Activated T-cell treated with anti-CD3 and anti-CD28 coated beads, Interleukin-2, amount 50 U/mL, for 4 hours (primary cell): ENCODE data around the gene HELZ. TPM values are rescaled to one million over a fixed set of nuclear protein-coding genes. Genes with fewer than 3 reads are reported as not detected.
"Not testable (repeated sequence)": the region's sequence is repeated elsewhere in the genome, so short reads cannot be mapped to it uniquely, and the experiment has no call there.

Experiments used
- ATAC-seq, 2 donors: fragments of 200-7000 bp; cut with Tn5 transposase; one replicate each; pipeline ENCODE4 v1.10.0; 2021
- DNase-seq: peaks from one replicate; pipeline ENCODE4 v3.0.0-alpha.2; 2020
- H3K27me3 Mint-ChIP-seq: one replicate; pipeline ENCODE4 v1.8.0; 2021; ENCODE audit warnings: low read depth, mixed read lengths
- H3K36me3 Mint-ChIP-seq: one replicate; pipeline ENCODE4 v1.8.0; 2022; ENCODE audit warnings: mixed read lengths; ENCODE audit not compliant: insufficient read depth
- H3K4me1 Mint-ChIP-seq: one replicate; pipeline ENCODE4 v1.8.0; 2021; ENCODE audit warnings: low read depth, mixed read lengths
- H3K4me3 Mint-ChIP-seq: one replicate; pipeline ENCODE4 v1.8.0; 2021; ENCODE audit warnings: mild to moderate bottlenecking, moderate library complexity, mixed read lengths
- H3K9me3 Mint-ChIP-seq: one replicate; pipeline ENCODE4 v1.8.0; 2021; ENCODE audit warnings: mixed read lengths
- total RNA-seq, 3 donors: library from RNA; stranded (reverse); gene quantifications; one replicate each; pipeline ENCODE4 v1.2.1, GENCODE V29; 2021

Gene HELZ
- total RNA-seq, 3 donors from 2014 or later: 41.1 to 47.2 (median 46.6) TPM

- Mint-ChIP-seq H3K4me1 (peaks cover 3% of the 10 kb centered on the region), H3K36me3 (peaks cover 16% of the 10 kb centered on the region)
- no peak for ATAC-seq
Observed at GRCh38 chr17:67127925-67128324, 117.1 kb downstream of the HELZ start.

GRCh38 chr17:67126983-67127382 is 118.0 kb downstream of the HELZ start:
- H3K4me1 Mint-ChIP-seq: peaks cover 3% of the 10 kb centered on the region
- H3K27me3 Mint-ChIP-seq: no peaks in the 10 kb centered on the region
- no peak for DNase-seq
- H3K9me3 Mint-ChIP-seq: no peaks in the 10 kb centered on the region
- H3K36me3 Mint-ChIP-seq: peaks cover 16% of the 10 kb centered on the region
- no peak overlapping the region for H3K4me3 Mint-ChIP-seq
- ATAC-seq: no peak

More at GRCh38 chr17:67127925-67128324, 117.1 kb downstream of the HELZ start:
- DNase-seq: no peak
- H3K9me3 Mint-ChIP-seq: no peaks in the 10 kb centered on the region
- H3K27me3 Mint-ChIP-seq: no peaks in the 10 kb centered on the region
- H3K4me3 Mint-ChIP-seq: no peak overlapping the region

GRCh38 chr17:67126543-67126942 is 118.5 kb downstream of the HELZ start:
- not testable (repeated sequence) for DNase-seq, H3K27me3 Mint-ChIP-seq, ATAC-seq, H3K9me3 Mint-ChIP-seq, H3K4me3 Mint-ChIP-seq, H3K4me1 Mint-ChIP-seq
- peaks cover 16% of the 10 kb centered on the region for H3K36me3 Mint-ChIP-seq

- Mint-ChIP-seq H3K27me3 (no peaks in the 10 kb centered on the region), H3K4me3 (no peak overlapping the region), H3K36me3 (peaks cover 19% of the 10 kb centered on the region), H3K9me3 (no peaks in the 10 kb centered on the region), H3K4me1 (peaks cover 3% of the 10 kb centered on the region)
- no peak for DNase-seq
- no peak for ATAC-seq
Observed at GRCh38 chr17:67125924-67126323, 119.1 kb downstream of the HELZ start.

GRCh38 chr17:67125417-67125816 is 119.6 kb downstream of the HELZ start:
- peaks cover 23% of the 10 kb centered on the region for H3K36me3 Mint-ChIP-seq
- peaks cover 3% of the 10 kb centered on the region for H3K4me1 Mint-ChIP-seq
- ATAC-seq: no peak

GRCh38 chr17:67124450-67125148 is 120.4 kb downstream of the HELZ start:
- DNase-seq: no peak
- no peaks in the 10 kb centered on the region for H3K27me3 Mint-ChIP-seq
- peaks cover 3% of the 10 kb centered on the region for H3K4me1 Mint-ChIP-seq
- no peaks in the 10 kb centered on the region for H3K9me3 Mint-ChIP-seq
- H3K4me3 Mint-ChIP-seq: no peak overlapping the region
- no peak for ATAC-seq
- H3K36me3 Mint-ChIP-seq: peaks cover 24% of the 10 kb centered on the region

More at GRCh38 chr17:67125417-67125816, 119.6 kb downstream of the HELZ start:
- Mint-ChIP-seq H3K9me3 (no peaks in the 10 kb centered on the region), H3K27me3 (no peaks in the 10 kb centered on the region), H3K4me3 (no peak overlapping the region)
- DNase-seq: no peak

- peaks cover 29% of the 10 kb centered on the region for H3K36me3 Mint-ChIP-seq
- ATAC-seq (no peak), DNase-seq (no peak)
- peaks cover 3% of the 10 kb centered on the region for H3K4me1 Mint-ChIP-seq
- H3K4me3 Mint-ChIP-seq: no peak overlapping the region
- H3K27me3 Mint-ChIP-seq: no peaks in the 10 kb centered on the region
- no peaks in the 10 kb centered on the region for H3K9me3 Mint-ChIP-seq
Observed at GRCh38 chr17:67123699-67124098, 121.3 kb downstream of the HELZ start.

- ATAC-seq (no peak), DNase-seq (no peak)
- Mint-ChIP-seq H3K4me1 (peaks cover 3% of the 10 kb centered on the region), H3K36me3 (peaks cover 44% of the 10 kb centered on the region), H3K27me3 (no peaks in the 10 kb centered on the region), H3K4me3 (no peak overlapping the region), H3K9me3 (peaks cover 2% of the 10 kb centered on the region)
Observed at GRCh38 chr17:67121316-67121891, 123.6 kb downstream of the HELZ start.

- H3K36me3 Mint-ChIP-seq: peaks cover 55% of the 10 kb centered on the region
- peaks cover 6% of the 10 kb centered on the region for H3K4me1 Mint-ChIP-seq
- no peak for ATAC-seq
- DNase-seq: no peak
- H3K4me3 Mint-ChIP-seq: no peak overlapping the region
- H3K9me3 Mint-ChIP-seq: peaks cover 11% of the 10 kb centered on the region
- no peaks in the 10 kb centered on the region for H3K27me3 Mint-ChIP-seq
Observed at GRCh38 chr17:67119102-67119501, 125.9 kb downstream of the HELZ start.

- Mint-ChIP-seq H3K4me3 (no peak overlapping the region), H3K27me3 (no peaks in the 10 kb centered on the region), H3K36me3 (peaks cover 71% of the 10 kb centered on the region), H3K4me1 (peaks cover 8% of the 10 kb centered on the region), H3K9me3 (peaks cover 11% of the 10 kb centered on the region)
- ATAC-seq (no peak), DNase-seq (no peak)
Observed at GRCh38 chr17:67116045-67116575, 128.9 kb downstream of the HELZ start.

- Mint-ChIP-seq H3K4me3 (no peak overlapping the region), H3K27me3 (no peaks in the 10 kb centered on the region), H3K9me3 (peaks cover 11% of the 10 kb centered on the region), H3K36me3 (peaks cover 72% of the 10 kb centered on the region), H3K4me1 (peaks cover 8% of the 10 kb centered on the region)
- no peak for DNase-seq
- ATAC-seq: no peak
Observed at GRCh38 chr17:67115401-67115800, 129.6 kb downstream of the HELZ start.

- H3K36me3 Mint-ChIP-seq: peaks cover 70% of the 10 kb centered on the region
- H3K27me3 Mint-ChIP-seq: no peaks in the 10 kb centered on the region
- peaks cover 8% of the 10 kb centered on the region for H3K4me1 Mint-ChIP-seq
- ATAC-seq (no peak), DNase-seq (no peak)
- no peak overlapping the region for H3K4me3 Mint-ChIP-seq
- H3K9me3 Mint-ChIP-seq: peaks cover 11% of the 10 kb centered on the region
Observed at GRCh38 chr17:67113486-67113885, 131.5 kb downstream of the HELZ start.

GRCh38 chr17:67111808-67112207 is 133.2 kb downstream of the HELZ start:
- H3K4me3 Mint-ChIP-seq: no peak overlapping the region

GRCh38 chr17:67111327-67111726 is 133.7 kb downstream of the HELZ start:
- ATAC-seq (no peak), DNase-seq (no peak)
- Mint-ChIP-seq H3K4me3 (no peak overlapping the region), H3K9me3 (peaks cover 9% of the 10 kb centered on the region), H3K36me3 (peaks cover 66% of the 10 kb centered on the region), H3K4me1 (peaks cover 6% of the 10 kb centered on the region), H3K27me3 (no peaks in the 10 kb centered on the region)

More at GRCh38 chr17:67111808-67112207, 133.2 kb downstream of the HELZ start:
- no peak for DNase-seq
- H3K27me3 Mint-ChIP-seq: no peaks in the 10 kb centered on the region
- peaks cover 11% of the 10 kb centered on the region for H3K9me3 Mint-ChIP-seq
- no peak for ATAC-seq
- peaks cover 8% of the 10 kb centered on the region for H3K4me1 Mint-ChIP-seq
- H3K36me3 Mint-ChIP-seq: peaks cover 71% of the 10 kb centered on the region

- Mint-ChIP-seq H3K4me1 (peaks cover 2% of the 10 kb centered on the region), H3K36me3 (peaks cover 60% of the 10 kb centered on the region), H3K4me3 (no peak overlapping the region), H3K9me3 (peaks cover 2% of the 10 kb centered on the region), H3K27me3 (no peaks in the 10 kb centered on the region)
- DNase-seq (no peak), ATAC-seq (no peak)
Observed at GRCh38 chr17:67110619-67111018, 134.4 kb downstream of the HELZ start.
